AG20443 (cell line): ENCODE measurements around the gene CD33.
"Not testable (repeated sequence)": the region's sequence is repeated elsewhere in the genome, so short reads cannot be mapped to it uniquely, and the experiment has no call there.

Experiments
- DNase-seq: peaks from one replicate; pipeline ENCODE4 v3.0.0; 2012; ENCODE audit warnings: low spot score, mixed read lengths

Gene CD33

GRCh38 chr19:51210874-51211361 lies 14.0 kb upstream of the CD33 start:
- not testable (repeated sequence) for DNase-seq

- DNase-seq: no peak
Observed at GRCh38 chr19:51211833-51212232, 13.0 kb upstream of the CD33 start.

- DNase-seq: no peak
Observed at GRCh38 chr19:51219307-51219706, 5.6 kb upstream of the CD33 start.

GRCh38 chr19:51219971-51220370 lies 4.9 kb upstream of the CD33 start:
- no peak for DNase-seq

GRCh38 chr19:51220996-51221395 lies 3.9 kb upstream of the CD33 start:
- no peak for DNase-seq

- no peak for DNase-seq
Observed at GRCh38 chr19:51224163-51224641, 678 bp upstream of the CD33 start.

- no peak for DNase-seq
Observed at GRCh38 chr19:51226067-51226466, 1.2 kb downstream of the CD33 start.

GRCh38 chr19:51227326-51227725 lies 2.4 kb downstream of the CD33 start:
- no peak for DNase-seq

GRCh38 chr19:51227966-51228365 lies 3.1 kb downstream of the CD33 start:
- DNase-seq: no peak

GRCh38 chr19:51240866-51241265 lies 16.0 kb downstream of the CD33 start:
- no peak for DNase-seq

GRCh38 chr19:51242881-51243630 lies 18.2 kb downstream of the CD33 start:
- DNase-seq: no peak

GRCh38 chr19:51246164-51246552 lies 21.3 kb downstream of the CD33 start:
- no peak for DNase-seq

GRCh38 chr19:51247972-51248590 lies 23.2 kb downstream of the CD33 start:
- no peak for DNase-seq

- DNase-seq: no peak
Observed at GRCh38 chr19:51250786-51251467, 26.0 kb downstream of the CD33 start, which contains the start of gene SIGLECL1. SIGLECL1 (plus strand) TSS chr19:51251080; CDS start chr19:51264073, 12,993 bp downstream.

- DNase-seq: no peak
Observed at GRCh38 chr19:51251468-51251820, 26.6 kb downstream of the CD33 start.

- DNase-seq: no peak
Observed at GRCh38 chr19:51252306-51253079, 27.6 kb downstream of the CD33 start.

- DNase-seq: no peak
Observed at GRCh38 chr19:51253088-51253806, 28.4 kb downstream of the CD33 start.

- no peak for DNase-seq
Observed at GRCh38 chr19:51256155-51256625, 31.3 kb downstream of the CD33 start.

- DNase-seq: no peak
Observed at GRCh38 chr19:51257471-51257870, 32.6 kb downstream of the CD33 start.

GRCh38 chr19:51258165-51259160 lies 33.6 kb downstream of the CD33 start:
- no peak for DNase-seq
